Left renal pelvis (tissue), 4 donors: ENCODE measurements around the gene COL7A1. TPM values are rescaled to one million over a fixed set of nuclear protein-coding genes. Genes with fewer than 3 reads are reported as not detected.

Source experiments
- DNase-seq, 4 donors: peaks; one replicate each; pipeline ENCODE4 v3.0.0-alpha.2; 2013; ENCODE audit warnings: low read depth in 4 of 4, low spot score in 3 of 4
- polyA plus RNA-seq, 4 donors: library from polyadenylated mRNA; unstranded; fragments of 120-200 nt; gene quantifications; one replicate each; pipeline ENCODE4 v1.2.1, GENCODE V29; 2013; ENCODE audit not compliant: insufficient read length in 4 of 4

The COL7A1 gene
- 10 to 100 TPM; 13.3 to 28.7 (median 14.2) TPM for polyA plus RNA-seq

- no peak for DNase-seq
These were observed at the start of gene COL7A1 for GRCh38 chr3:48595075-48595525. TSS of gene COL7A1 (minus strand) at chr3:48595329. CDS start at chr3:48595159, 170 bp downstream.

GRCh38 chr3:48642605-48643004 is 47.5 kb upstream of the COL7A1 start:
- DNase-seq: no peak

- DNase-seq: no peak
These were observed 46.3 kb upstream of the COL7A1 start for GRCh38 chr3:48641396-48641795.

- no peak for DNase-seq
These were observed 44.9 kb upstream of the COL7A1 start for GRCh38 chr3:48639944-48640606.

- no peak for DNase-seq
These were observed 42.2 kb upstream of the COL7A1 start for GRCh38 chr3:48637305-48637704.

- DNase-seq: no peak
These were observed 41.1 kb upstream of the COL7A1 start for GRCh38 chr3:48636149-48636655.

- DNase-seq: peak; percentile 82 to 92 (median 92)
These were observed 40.3 kb upstream of the COL7A1 start, which contains the start of gene SLC26A6 for GRCh38 chr3:48635222-48636021. TSS of gene SLC26A6 (minus strand) at chr3:48635461. CDS start at chr3:48635393, 68 bp downstream.

- DNase-seq: no peak
These were observed 39.6 kb upstream of the COL7A1 start for GRCh38 chr3:48634661-48635221.

- no peak for DNase-seq
These were observed 38.6 kb upstream of the COL7A1 start for GRCh38 chr3:48633743-48634142.

GRCh38 chr3:48633256-48633655 is 38.1 kb upstream of the COL7A1 start:
- no peak for DNase-seq

GRCh38 chr3:48631516-48632448 is 36.7 kb upstream of the COL7A1 start:
- no peak for DNase-seq

GRCh38 chr3:48630833-48631232 is 35.7 kb upstream of the COL7A1 start:
- no peak for DNase-seq

- no peak for DNase-seq
These were observed 35.3 kb upstream of the COL7A1 start for GRCh38 chr3:48630407-48630806.

- DNase-seq: no peak
These were observed 34.8 kb upstream of the COL7A1 start for GRCh38 chr3:48629894-48630293.

GRCh38 chr3:48628277-48629017 is 33.3 kb upstream of the COL7A1 start:
- no peak for DNase-seq

- no peak for DNase-seq
These were observed 30.5 kb upstream of the COL7A1 start for GRCh38 chr3:48625600-48625999.

GRCh38 chr3:48624767-48625166 is 29.6 kb upstream of the COL7A1 start:
- no peak for DNase-seq

- DNase-seq: no peak
These were observed 28.9 kb upstream of the COL7A1 start for GRCh38 chr3:48623851-48624547.

- DNase-seq: no peak
These were observed 26.3 kb upstream of the COL7A1 start, which contains the start of gene TMEM89 for GRCh38 chr3:48621461-48621869. TSS of gene TMEM89 (minus strand) at chr3:48621769. CDS start at chr3:48621756, 13 bp downstream.
